ENCODE data around the gene TREML1. TPM values are rescaled to one million over a fixed set of nuclear protein-coding genes. Genes with fewer than 3 reads are reported as not detected.

The TREML1 gene
- total and polyA plus RNA-seq, 4 donors: 1.2 to 2.2 (median 1.2) TPM

DNA sequence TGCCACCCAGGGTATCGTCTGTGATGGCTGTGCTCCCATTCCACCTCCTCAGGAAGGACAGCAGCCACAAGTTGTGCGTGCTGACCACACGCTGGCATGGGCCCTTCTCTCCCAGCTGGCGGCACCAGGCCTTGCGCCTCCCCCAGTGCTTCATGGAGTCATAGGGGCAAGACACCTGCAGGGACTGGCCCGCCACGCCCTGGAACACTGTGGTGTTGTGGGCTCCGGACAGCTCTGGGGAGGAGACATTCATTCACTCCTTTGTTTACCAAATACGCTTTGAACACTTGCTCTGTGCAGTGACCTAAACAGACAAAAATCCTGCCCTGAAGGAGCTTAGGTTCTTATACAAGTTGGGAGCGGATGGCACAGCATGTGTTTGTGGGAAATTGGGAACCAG, 7.2 kb upstream of the TREML1 start:
- TF ChIP-seq, protein P1, sequence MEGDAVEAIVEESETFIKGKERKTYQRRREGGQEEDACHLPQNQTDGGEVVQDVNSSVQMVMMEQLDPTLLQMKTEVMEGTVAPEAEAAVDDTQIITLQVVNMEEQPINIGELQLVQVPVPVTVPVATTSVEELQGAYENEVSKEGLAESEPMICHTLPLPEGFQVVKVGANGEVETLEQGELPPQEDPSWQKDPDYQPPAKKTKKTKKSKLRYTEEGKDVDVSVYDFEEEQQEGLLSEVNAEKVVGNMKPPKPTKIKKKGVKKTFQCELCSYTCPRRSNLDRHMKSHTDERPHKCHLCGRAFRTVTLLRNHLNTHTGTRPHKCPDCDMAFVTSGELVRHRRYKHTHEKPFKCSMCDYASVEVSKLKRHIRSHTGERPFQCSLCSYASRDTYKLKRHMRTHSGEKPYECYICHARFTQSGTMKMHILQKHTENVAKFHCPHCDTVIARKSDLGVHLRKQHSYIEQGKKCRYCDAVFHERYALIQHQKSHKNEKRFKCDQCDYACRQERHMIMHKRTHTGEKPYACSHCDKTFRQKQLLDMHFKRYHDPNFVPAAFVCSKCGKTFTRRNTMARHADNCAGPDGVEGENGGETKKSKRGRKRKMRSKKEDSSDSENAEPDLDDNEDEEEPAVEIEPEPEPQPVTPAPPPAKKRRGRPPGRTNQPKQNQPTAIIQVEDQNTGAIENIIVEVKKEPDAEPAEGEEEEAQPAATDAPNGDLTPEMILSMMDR (IDR thresholded peaks at IDR 0.05; ENCODE audit: control extremely low read depth, extremely low read depth): no peak
- H3K4me3 ChIP-seq: no peak overlapping the region
- no peak overlapping the region for H3K9ac ChIP-seq (ENCODE audit: insufficient read depth in 1 of 2, low read length in 2 of 2)
- ATAC-seq (ENCODE audit: insufficient read depth, low FRiP score): no peak
- H3K36me3 ChIP-seq (ENCODE audit: control insufficient read depth in 4 of 4, insufficient read depth in 4 of 4, low read length in 4 of 4): no peaks in the 10 kb centered on the region
- 87% methylated on average over 10 of the region's 10 CpGs for WGBS, 2 donors
- H3K27me3 ChIP-seq (ENCODE audit: control insufficient read depth in 3 of 3, insufficient read depth in 3 of 3, low read length in 2 of 3): no peaks in the 10 kb centered on the region
- peaks cover 0 to 13% (median 6%) of the 10 kb centered on the region in 5 donors for H3K4me1 ChIP-seq (ENCODE audit: control insufficient read depth in 5 of 5, insufficient read depth in 5 of 5, low read length in 5 of 5)
- no peak for DNase-seq
- H3K27ac ChIP-seq (ENCODE audit: low read depth in 1 of 2, low read length in 1 of 2): no peak overlapping the region
- no peaks in the 10 kb centered on the region for H3K9me3 ChIP-seq (ENCODE audit: control insufficient read depth in 4 of 4, insufficient read depth in 3 of 4, low read length in 3 of 4)

DNA sequence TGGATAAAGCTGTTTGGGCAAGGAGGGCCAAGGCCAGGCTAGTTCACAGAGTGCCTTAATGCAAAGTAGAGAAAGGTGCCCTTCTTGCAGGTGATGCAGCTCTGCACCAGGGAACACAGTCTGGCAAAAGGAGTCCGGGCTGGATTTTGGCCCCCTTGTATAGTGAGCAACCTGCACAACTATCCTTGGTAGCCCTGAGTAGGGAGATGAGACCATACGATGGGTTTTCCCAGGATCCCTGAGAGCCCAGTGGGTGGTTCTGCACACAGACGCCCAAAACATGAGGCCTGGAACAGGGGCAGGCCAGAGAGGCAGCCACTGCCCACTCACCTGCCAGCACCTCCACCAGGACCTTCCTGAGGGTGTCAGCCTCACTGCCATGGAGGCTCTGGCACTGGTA, 6.8 kb upstream of the TREML1 start:
- 82 to 97% methylated on average over 3 of the region's 3 CpGs for WGBS, 2 donors
- Histone ChIP-seq H3K4me3 (no peak overlapping the region), H3K9ac (ENCODE audit: insufficient read depth in 1 of 2, low read length in 2 of 2) (no peak overlapping the region)

GRCh38 chr6:41159415-41160082, 5.4 kb upstream of the TREML1 start:
- no peaks in the 10 kb centered on the region for H3K27me3 ChIP-seq (ENCODE audit: control insufficient read depth in 3 of 3, insufficient read depth in 3 of 3, low read length in 2 of 3)
- peaks cover 0 to 13% (median 6%) of the 10 kb centered on the region in 5 donors for H3K4me1 ChIP-seq (ENCODE audit: control insufficient read depth in 5 of 5, insufficient read depth in 5 of 5, low read length in 5 of 5)
- 64 to 77% methylated on average over 12 of the region's 12 CpGs for WGBS, 2 donors
- ATAC-seq (ENCODE audit: insufficient read depth, low FRiP score): no peak
- H3K4me3 ChIP-seq: no peak overlapping the region
- H3K9ac ChIP-seq (ENCODE audit: insufficient read depth in 1 of 2, low read length in 2 of 2): no peak overlapping the region
- DNase-seq: peak; percentile 39 to 87 (median 76)
- TF ChIP-seq, protein P1 (IDR thresholded peaks at IDR 0.05; ENCODE audit: control extremely low read depth, extremely low read depth): no peak
- H3K36me3 ChIP-seq (ENCODE audit: control insufficient read depth in 4 of 4, insufficient read depth in 4 of 4, low read length in 4 of 4): no peaks in the 10 kb centered on the region
- H3K27ac ChIP-seq (ENCODE audit: low read depth in 1 of 2, low read length in 1 of 2): no peak overlapping the region
- no peaks in the 10 kb centered on the region for H3K9me3 ChIP-seq (ENCODE audit: control insufficient read depth in 4 of 4, insufficient read depth in 3 of 4, low read length in 3 of 4)

More for the DNA sequence above, 6.8 kb upstream of the TREML1 start:
- Histone ChIP-seq H3K36me3 (ENCODE audit: control insufficient read depth in 4 of 4, insufficient read depth in 4 of 4, low read length in 4 of 4) (no peaks in the 10 kb centered on the region), H3K9me3 (ENCODE audit: control insufficient read depth in 4 of 4, insufficient read depth in 3 of 4, low read length in 3 of 4) (no peaks in the 10 kb centered on the region), H3K4me1 (ENCODE audit: control insufficient read depth in 5 of 5, insufficient read depth in 5 of 5, low read length in 5 of 5) (peaks cover 0 to 13% (median 6%) of the 10 kb centered on the region in 5 donors), H3K27ac (ENCODE audit: low read depth in 1 of 2, low read length in 1 of 2) (no peak overlapping the region), H3K27me3 (ENCODE audit: control insufficient read depth in 3 of 3, insufficient read depth in 3 of 3, low read length in 2 of 3) (no peaks in the 10 kb centered on the region)
- ATAC-seq (ENCODE audit: insufficient read depth, low FRiP score) (no peak), DNase-seq (no peak)
- TF ChIP-seq, protein P1 (IDR thresholded peaks at IDR 0.05; ENCODE audit: control extremely low read depth, extremely low read depth): no peak

Measured in lung (tissue), 12 donors.